DMS153 treated with DMSO at 0.1 percent for 48 hours (cell line): ENCODE results near the gene MATN4.

Experiments
- DNase-seq: peaks from one replicate; lab custom pipeline; 2025; ENCODE audit not compliant: unreplicated experiment; lab: John Stamatoyannopoulos, UW

Gene MATN4

DNA sequence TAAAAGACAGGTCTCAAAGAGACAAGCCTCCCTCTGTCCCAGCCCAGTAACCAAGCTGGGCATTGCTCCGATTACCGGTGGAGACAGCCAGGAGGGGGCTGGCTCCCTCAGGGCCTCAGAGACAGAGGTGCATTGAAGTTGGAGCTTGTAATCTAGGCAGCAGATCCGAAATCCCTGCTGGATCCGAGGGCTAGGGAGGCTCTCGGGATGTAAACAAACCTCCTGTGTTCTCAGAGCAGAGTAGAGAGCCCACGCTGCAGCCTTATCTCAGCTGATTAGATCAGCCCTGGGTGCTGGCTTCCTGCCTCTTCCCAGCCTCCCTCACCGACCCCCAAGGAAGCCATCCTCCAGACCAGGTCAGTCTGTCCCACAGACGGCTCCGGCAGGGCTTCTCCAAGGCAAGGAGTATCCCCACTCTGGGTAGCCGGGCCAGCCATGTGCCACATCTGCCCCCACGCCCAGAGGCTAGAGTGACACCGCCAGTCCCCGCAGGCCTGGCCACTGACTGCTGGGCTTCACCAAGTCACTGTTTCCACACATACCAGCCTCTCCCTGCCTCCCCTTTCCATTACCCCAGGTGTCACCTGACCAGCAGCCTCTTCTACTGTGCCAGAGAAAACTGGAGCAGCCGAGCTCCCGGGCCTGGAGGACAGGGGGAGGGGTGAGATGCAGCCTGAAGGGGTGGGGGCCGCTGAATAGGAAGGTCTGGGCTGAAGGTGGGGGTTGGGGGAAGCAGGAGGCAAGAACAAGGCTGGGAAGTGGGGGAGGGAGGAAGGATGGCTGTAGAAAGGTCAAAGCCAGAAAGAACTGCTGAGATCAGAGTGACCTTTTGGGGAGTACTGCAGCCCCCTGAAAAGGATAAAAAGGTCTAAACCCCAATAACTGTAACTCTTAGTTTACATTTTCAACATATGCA is 34.1 kb upstream of the MATN4 start:
- DNase-seq, result peak; percentile 70

DNA sequence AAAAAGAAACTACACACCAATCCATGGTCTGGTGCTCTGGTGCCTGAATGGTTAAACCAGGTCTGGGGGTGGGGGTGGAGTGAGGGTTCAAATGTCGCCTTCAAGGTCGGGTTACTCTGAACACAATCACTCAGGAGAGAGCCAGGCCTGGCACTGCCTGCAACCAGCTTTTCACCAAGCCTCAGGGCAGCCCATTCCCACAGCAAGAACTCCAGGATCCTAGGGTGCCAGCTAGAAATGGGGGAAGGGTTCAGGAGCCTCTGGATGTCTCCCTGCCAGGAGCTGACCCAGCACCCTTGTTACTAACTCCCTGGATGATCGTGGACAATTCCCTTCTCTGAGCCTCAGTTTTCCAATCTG is 33.5 kb upstream of the MATN4 start:
- no peak for DNase-seq

DNA sequence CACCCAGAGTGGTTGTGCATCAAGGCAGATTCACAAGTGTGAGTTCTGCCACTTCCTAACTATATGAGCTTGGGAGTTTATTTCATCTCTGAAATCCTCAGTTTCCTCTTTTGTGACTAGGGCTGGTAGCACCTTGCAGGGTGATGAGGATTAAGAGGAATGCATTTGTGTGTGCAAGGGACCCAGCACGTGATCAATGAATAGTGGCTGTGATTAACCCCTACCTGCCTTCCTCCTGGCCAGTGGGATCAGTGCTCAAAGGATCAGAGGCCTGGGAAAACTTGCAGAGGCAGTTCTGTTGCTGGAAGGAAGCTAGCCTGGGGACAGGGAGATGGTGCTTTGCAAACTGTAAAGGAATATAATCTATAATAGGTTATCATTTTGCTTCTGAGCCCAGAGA is 32.9 kb upstream of the MATN4 start:
- DNase-seq, result no peak

DNA sequence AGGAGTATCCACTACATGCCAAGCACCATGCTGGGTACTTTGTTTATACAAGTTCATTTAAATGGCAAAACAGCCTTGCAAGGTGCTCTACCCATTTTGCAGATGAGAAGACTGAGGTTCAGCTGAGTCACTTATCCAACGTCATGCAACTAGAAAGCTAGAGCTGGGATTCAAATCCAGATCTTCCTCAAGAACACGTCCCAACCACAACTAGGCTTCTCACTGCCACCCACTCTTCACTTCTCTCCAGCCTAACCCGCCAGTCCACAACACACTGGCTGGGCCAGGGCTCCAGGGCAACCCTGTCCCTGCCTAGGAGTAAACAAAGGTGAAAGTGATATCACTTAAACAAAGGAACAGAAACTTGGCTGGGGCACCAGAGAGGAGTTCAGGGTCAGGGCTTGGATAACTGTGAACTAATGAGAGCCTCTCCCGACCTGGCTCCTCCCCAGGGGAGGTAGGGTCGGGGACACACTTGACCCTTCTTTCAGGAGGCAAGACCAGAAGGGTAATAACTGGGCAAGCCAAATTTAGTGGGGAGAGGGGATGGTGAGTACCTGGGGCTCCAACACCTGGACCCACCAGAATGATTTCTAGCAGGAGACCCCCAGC is 32.2 kb upstream of the MATN4 start:
- DNase-seq, result no peak

DNA sequence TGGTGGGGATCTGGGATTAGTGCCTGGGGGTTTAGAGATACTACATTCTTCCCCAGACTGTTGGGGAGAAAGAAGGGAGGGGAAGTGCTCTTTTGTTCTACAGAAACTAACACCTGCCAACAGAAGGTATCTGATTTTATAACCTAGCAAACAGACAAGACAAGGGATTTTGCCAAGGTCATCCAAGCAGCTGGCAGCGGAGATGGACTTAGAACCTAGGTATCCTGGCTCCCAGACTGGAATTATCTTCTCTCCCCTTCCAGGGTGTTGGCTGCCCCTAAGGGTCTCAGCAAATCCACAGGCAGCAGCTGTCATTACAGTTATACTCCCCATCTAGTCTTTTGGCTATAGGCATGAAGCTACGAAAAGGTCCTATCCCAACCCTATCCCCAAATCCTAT is 31.7 kb upstream of the MATN4 start:
- no peak for DNase-seq

DNA sequence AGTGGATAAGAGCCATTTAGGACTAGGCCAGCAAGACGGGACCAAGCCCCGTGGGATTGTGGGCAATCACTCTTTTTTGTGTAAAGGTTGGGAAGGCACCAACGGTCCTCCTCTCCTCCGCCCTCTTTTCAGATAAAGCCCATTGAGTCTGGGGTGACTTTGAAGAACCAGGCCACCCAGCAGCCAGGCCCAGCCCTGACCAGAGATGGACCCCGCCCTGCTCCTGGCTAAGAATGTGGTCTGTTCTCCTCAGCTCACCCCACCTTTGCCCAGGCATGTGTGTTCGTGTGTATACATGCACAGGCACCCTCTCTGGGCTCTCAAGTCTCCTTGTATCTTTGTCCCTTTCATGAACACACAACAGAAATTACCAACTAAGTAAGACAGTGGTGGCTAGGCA is 31.0 kb upstream of the MATN4 start:
- no peak for DNase-seq

DNA sequence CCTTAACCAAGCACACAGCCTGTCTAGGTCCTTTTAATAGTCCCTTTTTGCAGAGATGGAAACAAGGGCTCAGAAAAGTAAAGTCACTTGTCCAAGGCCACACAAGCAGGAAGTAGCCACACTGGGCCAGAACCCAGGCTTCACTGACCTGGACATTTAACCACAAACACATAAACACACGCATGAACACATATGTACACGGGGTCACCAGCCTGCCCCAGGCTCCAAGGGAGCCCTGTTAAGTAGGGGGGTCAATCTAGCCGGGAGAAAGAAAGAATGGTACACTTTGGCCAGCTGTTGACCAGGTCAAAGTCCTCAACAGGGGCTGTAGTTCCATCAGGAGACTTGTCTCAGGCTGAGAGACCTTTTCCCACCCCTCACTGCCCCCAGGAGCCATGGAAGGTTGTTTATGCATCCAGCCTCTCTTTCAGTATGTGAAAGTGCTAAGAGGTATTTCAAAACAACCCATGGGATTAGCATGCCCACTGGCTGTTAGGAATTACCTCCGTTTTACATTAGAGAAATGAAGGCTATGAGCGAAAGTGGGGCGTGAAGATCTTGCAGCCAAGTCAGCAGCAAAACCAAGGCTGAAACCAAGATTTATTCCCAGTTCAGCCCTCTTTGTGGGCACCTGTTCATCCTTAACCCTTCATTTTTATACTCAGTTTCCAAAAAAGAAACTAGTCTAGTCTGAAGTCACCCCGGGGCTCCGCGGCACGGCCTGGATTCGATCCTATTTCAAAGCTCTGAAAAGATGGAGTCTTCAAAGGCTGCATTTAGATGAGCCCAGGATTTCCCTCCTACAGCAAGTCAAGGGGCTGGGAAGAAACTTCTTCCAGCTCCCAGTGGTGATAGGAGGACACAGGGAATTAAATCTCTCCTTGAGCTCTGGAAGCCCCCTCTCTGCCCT is 30.3 kb upstream of the MATN4 start:
- no peak for DNase-seq

DNA sequence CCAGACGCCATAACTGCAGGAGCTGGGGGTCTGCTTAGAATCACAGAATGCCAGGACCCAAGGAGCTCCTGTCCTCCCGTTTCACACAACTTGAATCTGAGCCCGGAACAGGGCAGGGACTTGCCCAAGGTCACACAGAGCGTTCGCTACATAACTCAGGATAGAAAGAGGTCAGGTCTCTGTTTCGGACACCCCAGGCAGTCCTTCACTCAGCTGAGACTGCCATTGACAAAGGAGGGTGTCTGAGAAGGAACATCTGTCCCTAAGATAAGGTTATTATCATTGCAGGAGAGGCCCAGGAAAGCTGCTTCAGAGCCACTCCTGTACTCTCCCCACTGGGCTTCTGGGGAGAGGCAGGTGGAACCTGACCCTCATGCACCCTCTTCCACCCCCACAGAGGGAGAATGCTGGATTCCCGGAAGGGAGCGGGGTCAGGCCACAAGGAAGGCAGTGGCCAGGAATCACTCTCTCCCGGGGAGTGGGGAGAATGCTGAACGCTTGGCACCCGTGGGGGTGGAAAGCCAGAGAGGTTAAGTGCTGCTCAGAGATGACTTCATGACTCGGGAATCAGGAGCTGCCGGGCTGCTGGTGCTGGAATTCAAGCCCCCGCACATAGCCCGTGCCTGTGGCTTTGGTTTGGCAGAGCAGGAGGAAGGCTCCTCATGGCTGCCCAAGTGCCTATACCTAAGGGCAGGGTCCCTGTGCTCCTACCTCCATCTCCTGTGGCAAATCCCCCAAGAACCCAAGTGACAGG is 29.4 kb upstream of the MATN4 start:
- no peak for DNase-seq

DNA sequence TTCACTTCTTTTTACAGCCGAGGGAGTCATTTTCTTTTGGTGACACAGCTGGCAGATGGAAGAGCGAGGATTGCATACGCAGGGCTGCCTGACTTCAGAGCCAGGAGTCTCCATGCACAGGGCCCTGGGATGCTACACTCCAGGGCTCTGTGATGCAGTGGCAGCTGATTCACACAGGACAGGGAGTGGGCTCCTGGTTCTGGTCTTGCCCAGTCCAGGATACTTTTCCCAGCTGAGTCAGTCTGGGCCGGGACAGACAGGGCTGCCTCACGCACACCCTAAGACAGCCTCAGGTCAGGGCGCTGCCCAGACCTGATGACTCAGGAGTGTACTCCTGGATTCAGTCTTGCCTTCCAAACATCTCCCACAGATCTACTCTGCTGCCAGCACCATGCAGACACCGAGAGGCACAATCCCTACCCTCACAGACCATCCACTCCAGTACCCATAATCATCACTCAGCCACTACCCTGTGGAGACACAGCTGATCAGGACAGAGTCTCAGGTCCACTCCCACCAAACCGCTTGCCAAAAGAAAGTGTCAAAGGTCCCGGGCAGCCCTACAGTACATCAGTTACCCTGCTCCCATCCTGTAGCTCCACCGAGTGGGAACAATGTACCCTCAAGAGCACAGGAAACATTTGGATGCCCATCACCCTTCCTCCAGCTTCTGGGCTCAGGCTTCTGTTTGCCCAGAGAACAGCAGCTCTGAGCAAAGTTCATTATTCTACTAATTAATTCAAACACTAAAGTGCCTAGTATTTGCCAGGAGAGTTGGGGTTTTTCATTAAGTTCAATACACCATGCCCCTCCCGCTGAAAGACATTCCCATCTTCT is 28.6 kb upstream of the MATN4 start:
- no peak for DNase-seq

DNA sequence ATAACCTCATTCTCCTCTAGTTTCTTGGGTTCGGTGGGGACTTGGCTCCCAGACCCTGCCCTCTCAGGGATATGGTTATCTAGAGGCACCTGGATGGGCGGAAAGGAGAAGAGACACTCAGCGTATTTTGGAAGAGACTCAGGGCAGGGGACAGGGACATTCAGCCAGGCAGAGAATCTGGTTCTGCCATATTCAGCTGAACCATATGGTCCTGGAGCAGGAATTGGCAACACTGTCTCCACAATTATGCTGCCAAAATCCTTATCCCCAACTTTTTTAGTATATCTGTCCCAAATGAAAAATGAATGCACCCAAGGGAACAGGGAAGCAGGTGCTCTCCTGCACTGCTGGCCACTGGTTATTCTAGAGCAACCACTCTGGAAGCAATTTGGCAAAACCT is 22.4 kb upstream of the MATN4 start:
- DNase-seq, result no peak

DNA sequence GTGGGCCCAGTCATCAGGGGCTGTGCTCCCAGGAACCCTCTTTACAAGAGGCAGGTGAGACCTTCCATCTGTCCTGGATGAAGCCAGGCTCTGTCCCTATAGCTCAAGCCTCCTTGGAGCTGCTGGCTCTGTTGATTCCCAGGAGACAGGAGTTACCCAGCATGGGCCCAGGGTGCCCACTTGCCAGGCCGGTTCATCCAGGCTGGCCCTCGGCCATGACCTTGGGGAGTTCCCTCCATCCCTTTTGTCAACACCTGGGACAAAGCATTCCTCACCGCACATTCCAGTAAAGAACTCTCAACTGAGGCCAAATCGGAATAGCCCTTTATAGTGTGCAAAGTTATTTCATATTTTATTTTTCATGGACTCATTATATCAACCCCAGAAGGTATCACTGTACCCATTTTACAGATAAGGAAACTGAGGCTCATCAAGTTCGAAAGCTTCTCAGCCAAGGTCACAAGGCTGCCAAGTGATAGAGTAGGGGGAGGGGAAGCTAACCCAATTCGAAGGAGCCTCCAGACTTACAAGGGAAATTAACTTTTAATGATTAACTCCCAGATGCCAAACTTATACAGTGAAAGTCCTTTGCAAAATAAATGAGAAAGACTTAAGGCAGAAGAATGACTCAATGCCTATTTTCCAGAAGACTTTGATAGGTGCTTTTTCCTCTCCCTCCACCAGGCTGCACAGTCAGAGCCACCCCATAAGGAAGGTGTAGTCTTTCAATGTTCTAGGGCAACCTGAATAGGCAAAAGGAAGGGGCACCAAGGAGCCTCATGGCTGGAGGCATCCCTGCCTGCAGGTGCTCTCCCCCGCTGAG is 21.6 kb upstream of the MATN4 start:
- no peak for DNase-seq

DNA sequence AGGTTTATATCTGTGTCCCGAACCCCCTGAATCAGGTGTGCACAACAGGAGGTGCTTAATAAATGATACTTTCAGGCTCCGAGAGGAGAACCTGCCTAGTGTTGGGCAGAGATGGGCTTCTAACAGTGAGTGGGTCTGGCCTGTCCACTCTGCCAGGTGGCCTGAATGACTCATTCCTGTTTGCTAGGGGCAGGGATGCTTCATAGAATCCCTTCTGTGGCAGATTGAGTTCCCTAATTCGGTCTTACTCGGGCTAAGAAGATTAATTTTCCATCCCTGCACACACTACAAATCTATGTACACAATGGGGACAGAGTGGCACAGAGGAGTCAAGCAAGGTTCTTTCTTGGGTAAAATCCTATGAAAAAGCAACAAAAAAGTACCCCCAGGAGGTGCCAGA is 20.4 kb upstream of the MATN4 start:
- no peak for DNase-seq

DNA sequence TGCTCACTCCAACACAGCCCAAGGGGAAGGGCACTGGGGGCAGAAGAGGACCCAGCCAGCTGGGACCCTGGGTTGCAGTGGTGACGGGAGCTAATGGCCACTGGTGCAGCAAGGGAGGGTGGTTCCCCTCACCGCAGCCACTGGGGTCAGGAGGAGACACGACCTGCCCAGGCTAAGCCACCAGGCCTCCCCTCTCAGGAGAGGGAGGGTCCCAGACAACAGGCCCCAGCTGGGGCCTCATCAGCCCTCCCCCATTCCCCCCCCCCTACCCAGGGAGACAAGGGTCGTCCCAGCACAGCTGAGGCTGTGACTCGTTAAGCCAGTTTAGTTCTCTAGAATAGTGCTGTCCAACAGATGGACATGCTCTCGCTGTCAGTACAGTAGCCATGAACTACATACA is 17.3 kb upstream of the MATN4 start:
- DNase-seq, result no peak

DNA sequence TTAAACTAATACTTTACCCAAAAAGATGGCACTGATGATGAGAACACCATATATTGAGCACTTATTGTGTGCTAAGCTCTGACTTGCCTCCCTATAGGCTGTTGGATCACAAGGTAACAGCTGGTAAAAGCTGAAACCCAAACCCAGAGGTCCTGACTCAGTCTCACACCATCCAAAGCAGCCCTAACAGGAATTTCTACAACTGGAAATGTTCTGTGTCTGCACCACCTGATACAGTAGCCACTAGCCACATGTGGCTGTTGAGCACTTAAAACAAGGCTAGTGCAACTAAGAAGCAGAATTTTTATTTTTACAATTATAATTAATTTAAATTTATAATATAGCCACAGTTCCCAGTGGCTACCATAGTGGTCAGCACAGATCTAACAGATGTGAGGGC is 15.6 kb upstream of the MATN4 start:
- no peak for DNase-seq

DNA sequence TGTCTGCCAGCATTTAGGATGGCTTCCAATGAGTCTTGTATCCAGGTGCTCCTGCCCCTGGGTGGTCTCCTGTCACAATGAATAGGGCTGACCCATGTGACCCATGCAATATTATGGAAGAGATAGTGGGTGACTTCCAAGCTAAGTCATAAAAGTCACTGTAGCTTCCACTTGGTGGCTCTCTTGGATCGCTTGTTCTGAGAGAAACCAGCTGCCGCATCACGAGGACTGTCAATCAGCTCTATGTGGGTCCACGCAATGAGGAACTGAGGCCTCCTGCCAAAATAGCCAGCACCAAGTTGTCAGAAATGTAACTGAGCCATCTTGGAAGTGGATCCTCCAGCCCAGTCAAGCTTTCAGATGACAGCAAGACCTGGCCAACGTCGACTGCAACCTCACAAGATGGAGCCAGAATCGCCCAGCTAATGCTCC is 14.9 kb upstream of the MATN4 start:
- peak; percentile 52 for DNase-seq

DNA sequence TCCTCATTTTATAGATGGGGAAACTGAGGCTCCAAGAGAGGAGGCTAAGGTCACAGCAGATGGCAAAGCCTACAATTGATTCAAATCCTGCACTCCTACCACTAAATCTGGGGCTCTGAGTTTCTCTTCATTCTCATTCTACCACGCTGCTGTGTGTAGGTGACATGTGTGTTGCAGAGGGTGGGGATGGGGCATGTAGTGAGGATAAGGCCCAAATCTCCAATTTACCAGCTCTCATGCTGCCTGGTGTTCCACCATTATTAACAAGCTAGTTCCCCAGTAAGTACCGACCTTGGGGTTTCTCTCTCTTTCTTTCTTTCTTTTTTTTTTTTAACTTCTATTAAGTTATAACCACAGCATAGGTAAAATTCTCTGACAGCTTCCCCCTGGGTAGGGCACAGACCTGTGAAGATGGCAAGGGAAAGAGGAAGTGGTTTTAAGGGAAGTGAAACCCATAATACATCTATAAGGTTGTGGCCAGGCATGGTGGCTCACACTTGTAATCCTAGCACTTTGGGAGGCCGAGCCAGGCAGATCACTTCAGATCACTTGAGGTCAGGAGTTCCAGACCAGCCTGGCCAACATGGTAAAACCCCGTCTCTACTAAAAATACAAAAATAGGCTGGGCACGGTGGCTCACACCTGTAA is 13.0 kb upstream of the MATN4 start:
- no peak for DNase-seq

DNA sequence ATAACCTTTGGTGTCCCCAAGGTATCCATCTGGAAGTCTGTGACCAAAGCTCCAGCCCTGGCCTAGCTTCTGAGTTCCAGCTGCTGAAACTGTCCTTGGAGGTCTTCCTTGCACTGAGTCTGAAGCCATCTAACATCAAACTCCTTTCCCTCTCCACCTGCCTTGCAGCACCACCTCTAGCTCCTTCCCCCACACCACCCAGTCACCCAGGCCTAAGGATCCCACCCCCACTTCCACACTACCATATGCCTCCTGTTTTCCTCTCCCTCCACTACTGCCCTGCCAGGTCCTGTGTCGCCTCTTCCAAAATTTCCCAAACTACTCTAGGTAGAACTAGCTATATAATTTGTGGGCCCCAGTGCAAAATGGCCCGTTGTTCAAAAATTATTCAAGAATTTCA is 10.8 kb upstream of the MATN4 start:
- DNase-seq, result no peak

DNA sequence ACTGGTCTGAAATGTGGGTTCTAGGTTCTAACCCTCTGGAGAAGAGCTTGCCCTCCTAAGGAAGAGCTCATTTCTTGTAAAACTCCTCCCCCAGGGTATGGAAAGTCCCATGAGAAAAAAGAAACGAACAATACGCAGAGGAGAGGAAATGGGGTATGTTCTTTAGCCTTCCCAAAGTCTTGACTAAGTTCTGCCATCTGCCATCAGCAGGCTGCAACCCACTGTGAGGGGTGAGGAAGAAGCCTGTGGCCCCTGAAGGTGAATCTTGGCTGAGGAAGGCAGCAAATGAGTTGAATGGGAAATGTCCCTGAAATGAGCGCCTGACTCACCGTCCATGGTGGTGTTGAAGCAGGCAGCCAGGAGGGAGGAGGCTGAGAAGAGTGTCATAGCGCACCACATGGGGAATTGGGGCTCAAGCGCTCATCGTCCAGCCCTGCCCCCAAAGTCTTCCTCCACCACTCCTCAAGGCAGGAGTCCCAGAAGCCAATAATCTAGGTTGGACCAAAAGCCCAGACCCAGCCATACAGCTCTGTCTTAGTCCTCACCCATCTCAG is 10.4 kb upstream of the MATN4 start:
- DNase-seq, result no peak
